Activated T-cell treated with anti-CD3 and anti-CD28 coated beads, Interleukin-2, amount 50 U/mL, for 72 hours (primary cell): ENCODE measurements around the gene AFF3. TPM values are rescaled to one million over a fixed set of nuclear protein-coding genes. Genes with fewer than 3 reads are reported as not detected.
A peak's percentile ranks its signal among the peaks of the same experiment; 100 is the strongest.
"Not testable (repeated sequence)": the region's sequence is repeated elsewhere in the genome, so short reads cannot be mapped to it uniquely, and the experiment has no call there.

Source experiments
- ATAC-seq, 2 donors: fragments of 150-1000 bp; cut with Tn5 transposase; replicated peaks in 1 of 2; 2 replicates each; pipeline ENCODE4 v1.10.0; 2021; ENCODE audit warnings: moderate library complexity in 2 of 2, mild to moderate bottlenecking in 1 of 2
- DNase-seq, 2 donors: peaks; one replicate each; pipeline ENCODE4 v3.0.0; 2021 to 2022; ENCODE audit warnings: mixed read lengths in 1 of 2
- H3K27ac Mint-ChIP-seq: one replicate; pipeline ENCODE4 v1.8.0; 2022; ENCODE audit warnings: mild to moderate bottlenecking, moderate library complexity, mixed read lengths
- H3K27me3 Mint-ChIP-seq: one replicate; pipeline ENCODE4 v1.8.0; 2022; ENCODE audit warnings: low read depth, mixed read lengths
- H3K36me3 Mint-ChIP-seq, 2 donors: one replicate each; pipeline ENCODE4 v1.8.0; 2022; ENCODE audit warnings: mixed read lengths in 2 of 2, mild to moderate bottlenecking in 1 of 2; ENCODE audit not compliant: insufficient read depth in 2 of 2
- H3K4me1 Mint-ChIP-seq: one replicate; pipeline ENCODE4 v1.8.0; 2022; ENCODE audit warnings: low read depth, mixed read lengths
- H3K4me3 Mint-ChIP-seq, 2 donors: one replicate each; pipeline ENCODE4 v1.8.0; 2022; ENCODE audit warnings: mild to moderate bottlenecking in 2 of 2, mixed read lengths in 2 of 2, moderate library complexity in 2 of 2
- H3K9me3 Mint-ChIP-seq, 2 donors: one replicate each; pipeline ENCODE4 v1.8.0; 2022; ENCODE audit warnings: mixed read lengths in 2 of 2
- total RNA-seq, 2 donors: library from RNA; stranded (reverse); gene quantifications; one replicate each; pipeline ENCODE4 v1.2.3, GENCODE V29; 2022

Gene AFF3
- total RNA-seq, 2 donors from 2014 or later, result 0.39 to 2.6 TPM

GRCh38 chr2:99504844-99505584, 637.4 kb downstream of the AFF3 start:
- peak overlapping the region in 1 of 2 donors; percentile 41 for H3K4me3 Mint-ChIP-seq
- H3K36me3 Mint-ChIP-seq, result no peaks in the 10 kb centered on the region
- DNase-seq, result no peak
- peak overlapping the region; percentile 67 for H3K27ac Mint-ChIP-seq
- ATAC-seq, result peak; percentile 37 to 41
- peaks cover 18% of the 10 kb centered on the region for H3K4me1 Mint-ChIP-seq
- peaks cover 1% of the 10 kb centered on the region for H3K27me3 Mint-ChIP-seq
- H3K9me3 Mint-ChIP-seq, result no peaks in the 10 kb centered on the region

GRCh38 chr2:99503662-99504416, 638.6 kb downstream of the AFF3 start:
- ATAC-seq, H3K36me3 Mint-ChIP-seq, H3K9me3 Mint-ChIP-seq, H3K4me3 Mint-ChIP-seq: not testable (repeated sequence)
- Mint-ChIP-seq H3K4me1 (peaks cover 18% of the 10 kb centered on the region), H3K27me3 (peaks cover 13% of the 10 kb centered on the region), H3K27ac (peak overlapping the region; percentile 2)
- DNase-seq, result peak; percentile 14 to 19

DNA sequence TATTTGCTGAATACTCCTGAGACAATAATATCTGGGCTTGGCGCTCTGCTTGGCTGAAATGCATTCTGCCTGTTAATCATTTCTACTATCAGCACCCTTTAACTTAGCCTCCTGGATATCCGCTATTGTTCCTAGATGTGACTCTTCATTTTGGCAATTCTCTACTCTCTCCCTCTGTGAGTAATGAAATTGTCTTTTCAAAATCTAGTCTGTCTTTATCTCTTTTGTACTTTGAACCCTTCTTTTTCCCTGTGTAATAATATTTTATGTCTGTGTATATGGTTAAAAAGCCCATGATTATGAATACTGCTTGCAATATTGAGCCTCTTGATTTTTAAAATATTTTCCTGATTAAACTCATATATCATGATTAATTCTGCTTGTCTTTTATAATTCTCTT, 646.4 kb downstream of the AFF3 start:
- DNase-seq (no peak), ATAC-seq (no peak)
- Mint-ChIP-seq H3K4me3 (no peak overlapping the region), H3K27me3 (peaks cover 25% of the 10 kb centered on the region), H3K9me3 (peaks cover 0 to 1% of the 10 kb centered on the region in 2 donors), H3K4me1 (peaks cover 36% of the 10 kb centered on the region), H3K36me3 (no peaks in the 10 kb centered on the region), H3K27ac (no peak overlapping the region)

Other genes with a start within 250 kb of the AFF3 start
- gene LONRF2, start 179.9 kb upstream of the AFF3 start, total RNA-seq, result under 1 TPM; 0.10 to 0.25 TPM